Left ventricle myocardium superior (tissue), 1 donor: ENCODE results near the gene UBIAD1. TPM values are rescaled to one million over a fixed set of nuclear protein-coding genes. Genes with fewer than 3 reads are reported as not detected.
A peak's percentile ranks its signal among the peaks of the same experiment; 100 is the strongest.
"Not testable (repeated sequence)": the region's sequence is repeated elsewhere in the genome, so short reads cannot be mapped to it uniquely, and the experiment has no call there.

Experiments used
- ATAC-seq: fragments of 200-7000 bp; cut with Tn5 transposase; one replicate; pipeline ENCODE4 v1.9.1; 2020; ENCODE audit warnings: mild to moderate bottlenecking, moderate library complexity
- DNase-seq: peaks from one replicate; pipeline ENCODE4 v3.0.0-alpha.2; 2020
- intact Hi-C: fragments of 100-400 bp; cut with micrococcal nuclease; formaldehyde crosslinking; loops from one replicate; pipeline ENCODE4 v1.11.0; 2022
- long read RNA-seq: library from polyadenylated mRNA; unstranded; transcript quantifications from one replicate; pipeline ENCODE4 v2.0.0, GENCODE V29; 2021
- total RNA-seq: library from RNA; stranded (reverse); fragmentation: NEBNext Ultra II Directional; extraction: Animal tissue kit (Norgen Biotek cat#: 25700); gene quantifications from one replicate; pipeline ENCODE4 v1.2.1, GENCODE V29; 2021
- donor health status: DM: no; HTN: yes; CAD: no; lungs with severe emphysema.

The UBIAD1 gene
- total RNA-seq, result 11.8 TPM
- long read RNA-seq, transcript UBIAD1-202 (2 exons, 3,646 nt), result major isoform, 28 of 43 reads
- long read RNA-seq, partial matches to known transcripts, result 0 of 43 reads
- long read RNA-seq, other reads (novel, unspliced or antisense), result 14 of 43 reads

DNA sequence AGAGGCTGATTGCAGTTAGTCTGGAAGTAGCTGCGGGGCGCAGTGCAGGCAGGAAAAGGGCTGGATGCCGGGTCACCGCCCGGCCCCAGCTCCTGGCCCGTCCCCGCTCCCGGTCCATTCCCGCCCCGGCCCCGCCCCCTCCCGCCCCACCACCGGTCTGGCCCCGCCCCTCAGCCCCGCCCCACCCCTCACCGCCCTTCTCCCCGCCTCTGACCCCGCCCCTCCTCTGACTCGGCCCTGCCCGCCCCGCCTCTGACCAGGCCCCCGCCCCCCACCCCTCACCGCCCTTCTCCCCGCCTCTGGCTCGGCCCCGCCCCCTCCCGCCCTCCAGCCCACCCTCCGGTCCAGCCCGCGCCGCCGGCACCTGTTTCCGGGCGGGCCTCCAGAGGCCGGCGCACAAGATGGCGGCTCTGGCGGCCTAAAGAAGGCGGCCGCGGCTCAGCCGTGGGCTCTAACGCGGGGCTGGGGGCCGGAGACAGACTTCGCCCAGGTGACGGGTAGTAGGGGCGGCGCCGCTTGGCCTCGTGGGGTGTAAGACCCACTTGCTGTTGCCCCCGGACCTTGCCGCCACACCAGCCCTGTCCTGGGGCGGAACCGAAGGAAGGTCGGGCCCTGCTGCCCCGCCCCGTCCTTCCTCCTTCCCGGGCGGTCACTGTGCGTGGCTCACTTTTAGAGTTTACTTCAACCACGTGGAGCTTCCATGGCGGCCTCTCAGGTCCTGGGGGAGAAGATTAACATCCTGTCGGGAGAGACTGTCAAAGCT is at the start of gene UBIAD1:
Gene UBIAD1, plus strand, starts transcription at position 367 of the 763 bp plus-strand sequence. Its CDS starts 334 bp downstream, at position 701.
- peak; percentile 94 for ATAC-seq
- peak; percentile 91 for DNase-seq
- intact Hi-C loops, result no loop called here

- ATAC-seq (no peak), DNase-seq (no peak)
- intact Hi-C loops, result no loop called here
Measured at GRCh38 chr1:11227106-11228077, 45.6 kb upstream of the UBIAD1 start.

DNA sequence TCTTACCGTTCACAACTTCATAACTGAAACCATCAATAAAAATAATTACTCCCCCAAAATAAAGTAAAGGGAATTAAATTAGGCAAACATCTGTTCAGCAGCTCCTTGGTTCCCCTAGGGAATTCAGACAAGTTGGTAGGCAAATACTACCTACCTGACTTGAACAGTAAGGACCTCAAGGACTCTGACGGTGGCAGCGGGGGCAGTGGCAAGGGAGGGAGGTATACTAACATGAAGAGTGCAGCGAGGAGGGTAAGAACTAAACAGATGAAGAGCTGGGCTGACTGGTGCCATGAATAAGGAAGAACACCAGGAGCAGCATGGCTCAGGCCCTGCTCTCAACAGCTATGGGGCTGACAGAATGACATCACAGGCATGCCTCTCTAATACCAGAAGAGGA is 43.8 kb upstream of the UBIAD1 start:
- ATAC-seq, result no peak
- intact Hi-C loops, result no loop called here
- DNase-seq, result no peak

GRCh38 chr1:11233208-11233607 is 39.8 kb upstream of the UBIAD1 start:
- no peak for ATAC-seq
- intact Hi-C loops, result no loop called here
- DNase-seq, result no peak

DNA sequence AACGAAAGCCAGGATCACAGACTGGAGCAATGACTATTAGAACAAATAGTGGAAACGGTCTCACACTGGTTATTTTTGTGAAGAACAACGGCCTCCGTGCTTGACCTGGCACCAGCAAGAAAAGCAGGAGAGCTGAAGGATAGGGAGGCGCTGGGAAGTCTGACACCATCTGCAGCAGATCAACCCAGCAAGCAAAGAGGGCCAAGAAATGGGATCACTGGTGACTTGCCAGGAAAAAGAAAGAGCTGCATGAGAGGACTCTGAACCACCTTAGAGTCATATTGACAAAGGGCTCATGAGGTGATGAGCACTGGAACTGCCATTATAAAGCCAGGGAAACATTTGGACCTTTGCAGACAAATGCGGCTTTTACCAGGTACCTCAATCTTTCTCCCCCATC is 35.6 kb upstream of the UBIAD1 start:
- intact Hi-C loops, result no loop called here
- DNase-seq (no peak), ATAC-seq (peak; percentile 56)

- ATAC-seq (no peak), DNase-seq (no peak)
- intact Hi-C loops, result no loop called here
Measured at GRCh38 chr1:11238311-11238710, 34.7 kb upstream of the UBIAD1 start.

DNA sequence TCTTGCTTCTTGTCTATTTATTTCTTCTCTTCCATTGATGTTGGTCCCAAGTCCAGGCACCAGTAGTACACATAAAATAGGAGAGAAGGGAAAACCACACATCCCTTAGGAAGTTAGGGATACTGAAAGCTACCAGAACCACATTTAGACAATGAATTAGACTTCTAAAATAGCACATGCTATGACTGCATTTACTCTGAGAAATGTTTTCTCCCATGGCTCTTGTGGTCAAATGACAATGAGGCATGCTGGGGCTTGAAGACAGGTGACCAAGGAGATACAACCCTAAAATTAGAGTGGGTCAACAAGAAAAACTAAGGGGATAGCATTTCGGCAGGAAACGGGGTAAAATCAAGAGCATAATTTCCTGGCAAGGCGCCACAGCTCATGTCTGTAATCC is 27.8 kb upstream of the UBIAD1 start:
- DNase-seq (no peak), ATAC-seq (no peak)
- intact Hi-C loops, result no loop called here

- ATAC-seq (no peak), DNase-seq (no peak)
- intact Hi-C loops, result no loop called here
Measured at GRCh38 chr1:11245904-11246719, 26.9 kb upstream of the UBIAD1 start.

GRCh38 chr1:11248169-11248568 is 24.8 kb upstream of the UBIAD1 start:
- DNase-seq (no peak), ATAC-seq (no peak)
- intact Hi-C loops, result no loop called here

- intact Hi-C loops, result no loop called here
- no peak for DNase-seq
Measured at GRCh38 chr1:11252538-11252937, 20.5 kb upstream of the UBIAD1 start.

DNA sequence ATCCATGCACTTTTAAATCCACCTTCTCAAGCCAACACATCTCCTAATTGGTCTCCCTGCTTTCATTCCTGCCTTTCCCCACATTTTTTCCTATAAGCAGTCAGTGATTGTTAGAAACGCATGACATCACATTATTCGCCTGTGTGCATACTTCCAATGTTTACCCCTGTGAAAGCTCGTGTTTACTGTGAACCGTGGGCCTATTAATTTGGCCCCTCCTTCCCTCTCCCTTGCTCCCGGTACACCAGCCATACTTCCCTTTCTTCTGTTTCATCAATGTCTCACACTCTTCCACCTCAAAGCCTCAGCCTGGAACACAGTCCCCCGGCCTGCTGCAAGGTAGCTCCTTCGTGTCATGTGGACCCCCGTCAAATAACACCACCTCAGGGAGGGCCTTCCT is 19.8 kb upstream of the UBIAD1 start:
- ATAC-seq (no peak), DNase-seq (no peak)
- intact Hi-C loops, result no loop called here

More at GRCh38 chr1:11252538-11252937, 20.5 kb upstream of the UBIAD1 start:
- no peak for ATAC-seq

DNA sequence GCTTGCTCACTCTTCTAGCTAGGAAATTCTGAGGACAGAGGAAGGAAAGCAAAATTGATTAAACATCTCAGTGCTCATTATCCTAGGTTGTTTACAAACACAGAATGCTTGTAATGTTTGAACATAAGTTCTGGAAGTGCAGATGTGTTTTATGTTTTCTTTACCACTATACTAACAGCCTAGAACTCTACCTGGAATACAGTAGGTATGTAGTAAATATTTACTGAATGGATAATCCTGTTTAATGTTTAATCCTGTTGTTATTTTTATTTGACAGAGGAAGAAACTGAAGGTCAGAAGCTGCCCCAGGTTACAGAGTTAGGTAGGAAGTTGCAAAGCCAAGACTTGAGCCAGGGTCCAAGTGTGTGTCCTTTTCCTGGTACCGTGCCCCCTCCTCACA is 16.7 kb upstream of the UBIAD1 start:
- ATAC-seq (no peak), DNase-seq (no peak)
- intact Hi-C loops, result no loop called here

DNA sequence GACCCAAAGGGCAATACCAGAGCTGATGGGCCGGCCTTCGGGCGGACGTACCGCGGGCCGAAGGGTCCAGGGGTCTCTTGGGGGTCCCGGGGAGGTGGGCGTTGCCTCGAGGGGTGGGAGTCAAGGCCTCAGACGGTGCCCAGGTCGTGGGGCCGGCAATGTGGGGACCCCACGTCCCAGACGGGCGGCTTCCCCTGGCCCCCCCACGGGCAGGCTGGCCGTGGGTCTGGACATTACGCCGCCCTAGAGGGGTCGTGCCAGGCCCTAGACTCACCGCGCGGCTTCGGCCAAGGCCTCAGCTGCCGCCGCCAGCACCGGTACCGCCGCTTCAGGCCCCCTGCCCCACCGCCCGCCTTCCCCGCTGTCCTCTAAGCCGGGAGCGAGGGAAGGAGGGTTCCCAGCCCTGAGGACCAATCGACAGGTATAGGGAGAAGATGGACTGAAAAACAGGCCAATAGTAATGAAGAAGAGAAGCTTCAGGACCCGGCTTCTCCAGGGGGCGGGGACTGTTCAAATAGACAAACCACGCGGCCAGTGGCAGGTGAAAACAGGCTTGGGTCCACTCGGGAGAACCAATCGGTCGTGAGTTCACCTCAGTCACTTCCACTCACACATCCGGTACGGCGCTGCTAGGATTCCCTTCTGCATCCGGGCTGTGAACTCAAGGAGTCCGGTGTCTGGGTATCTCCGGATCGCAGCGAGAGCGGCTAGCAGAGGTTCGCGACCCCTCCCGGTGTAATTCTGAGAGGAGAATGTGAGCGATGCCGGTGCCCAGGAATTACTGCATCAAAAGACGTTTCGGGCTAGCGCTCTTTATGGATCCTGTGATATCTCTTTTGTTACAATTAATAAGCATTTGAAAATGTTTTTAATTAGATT is 10.6 kb upstream of the UBIAD1 start, which contains the start of gene MTOR:
Gene MTOR, minus strand, starts transcription at position 381 of the 879 bp plus-strand sequence. CDS start 3,142 bp downstream, outside the sequence.
- peak; percentile 100 for ATAC-seq
- intact Hi-C loops, result no loop called here
- DNase-seq, result peak; percentile 97

GRCh38 chr1:11266268-11267074 is 6.5 kb upstream of the UBIAD1 start:
- DNase-seq (no peak), ATAC-seq (no peak)
- intact Hi-C loops, result no loop called here

DNA sequence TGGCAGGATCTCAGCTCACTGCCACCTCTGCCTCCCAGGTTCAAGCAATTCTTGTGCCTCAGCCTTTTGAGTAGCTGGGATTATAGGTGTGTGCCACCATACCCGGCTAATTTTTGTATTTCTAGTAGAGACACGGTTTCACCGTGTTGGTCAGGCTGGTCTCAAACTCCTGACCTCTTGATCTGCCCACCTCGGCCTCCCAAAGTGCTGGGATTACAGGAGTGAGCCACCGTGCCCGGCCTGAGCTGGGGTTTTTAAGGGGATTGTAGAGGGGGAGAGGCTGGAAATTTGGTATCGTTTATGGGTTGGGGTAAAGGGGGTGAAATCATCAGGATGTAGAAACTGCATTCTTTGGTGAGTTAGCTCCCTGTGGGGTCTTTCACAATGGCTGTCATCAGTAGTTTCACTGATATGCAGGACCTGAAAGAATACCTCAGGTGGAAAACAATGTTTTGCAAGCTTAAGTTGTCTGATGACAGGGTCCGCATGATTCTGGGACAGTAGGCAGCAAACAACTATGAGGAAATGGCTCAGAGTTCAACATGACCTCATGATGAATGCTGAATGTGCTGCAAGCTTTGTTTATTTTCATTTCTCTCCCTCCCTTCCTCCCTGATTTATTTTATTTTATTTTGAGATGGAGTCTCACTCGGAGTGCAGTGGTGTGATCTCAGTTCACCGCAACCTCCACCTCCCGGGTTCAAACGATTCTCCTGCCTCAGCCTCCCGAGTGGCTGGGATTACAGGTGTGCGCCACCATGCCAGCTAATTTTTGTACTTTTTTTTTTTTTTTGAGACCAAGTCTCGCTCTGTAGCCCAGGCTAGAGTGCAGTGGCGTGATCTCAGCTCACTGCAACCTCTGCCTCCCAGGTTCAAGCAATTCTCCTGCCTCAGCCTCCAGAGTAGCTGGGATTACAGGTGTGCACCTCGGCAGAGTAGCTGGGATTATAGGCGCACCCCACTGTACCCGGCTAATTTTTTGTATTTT is 5.4 kb upstream of the UBIAD1 start:
- intact Hi-C loops, DNase-seq, ATAC-seq: not testable (repeated sequence)

GRCh38 chr1:11272544-11272831 is 510 bp upstream of the UBIAD1 start:
- ATAC-seq (no peak), DNase-seq (no peak)
- intact Hi-C loops, result no loop called here
